ENCODE measurements around the gene EXOC6B. TPM values are rescaled to one million over a fixed set of nuclear protein-coding genes. Genes with fewer than 3 reads are reported as not detected.
A peak's percentile ranks its signal among the peaks of the same experiment; 100 is the strongest.

The EXOC6B gene
- total and polyA plus RNA-seq, 2 donors from 2014 or later, result 5.9 to 31.3 TPM

DNA sequence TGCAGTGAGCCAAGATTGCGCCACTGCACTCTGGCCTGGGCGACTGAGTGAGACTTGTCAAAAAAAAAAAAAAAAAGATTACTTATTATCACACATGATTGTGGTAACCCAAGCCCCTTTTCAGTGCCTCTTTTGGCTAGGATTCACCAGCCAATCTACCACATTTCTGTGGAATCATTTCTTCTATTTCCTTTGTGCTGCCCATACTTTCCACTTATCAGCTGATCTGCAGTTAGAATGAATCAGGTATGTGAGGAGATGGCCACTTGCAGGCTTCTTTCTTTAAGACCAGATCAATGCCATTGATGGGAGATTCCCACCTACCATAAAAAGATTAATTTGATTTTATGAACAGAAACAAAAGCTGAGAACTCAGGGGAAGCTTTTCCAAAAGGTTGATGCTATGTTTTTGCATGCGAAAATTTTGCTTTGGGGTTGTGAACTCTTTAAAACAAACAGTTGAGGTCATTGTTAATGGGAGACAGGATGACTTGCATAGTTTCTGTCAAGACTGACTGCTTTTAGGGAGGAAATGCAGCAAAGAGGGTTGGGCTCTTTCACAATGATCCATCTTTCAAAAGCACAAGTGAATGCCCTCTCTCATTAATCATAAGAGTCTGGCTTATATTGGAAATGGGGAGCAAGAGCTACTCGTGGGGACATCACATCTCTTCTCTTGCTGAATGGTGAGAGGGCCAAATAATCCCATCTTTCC, 611.2 kb downstream of the EXOC6B start:
- no peak for FAIRE-seq

DNA sequence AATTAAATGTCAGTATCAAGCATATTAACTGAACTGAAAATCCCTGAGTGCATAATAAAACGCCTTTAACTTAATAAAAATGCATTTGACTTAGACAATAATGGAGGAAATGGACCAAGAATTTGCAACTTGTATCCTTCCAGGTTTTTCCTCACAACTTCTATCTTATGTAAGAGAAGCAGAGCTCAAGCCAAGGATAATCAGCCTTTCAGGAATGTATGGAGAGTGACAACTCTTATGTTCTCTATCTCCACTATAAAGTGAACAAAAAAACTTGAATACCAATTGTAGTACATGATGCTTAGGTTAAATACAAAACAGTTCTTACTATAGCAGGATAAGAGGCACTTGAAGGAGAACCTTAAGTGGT, 613.4 kb downstream of the EXOC6B start:
- Histone ChIP-seq H3K4me1 (ENCODE audit: control insufficient read depth in 2 of 3, insufficient read depth in 2 of 3, low read depth in 1 of 3, low read length in 3 of 3) (peaks cover 0 to 2% (median 0%) of the 10 kb centered on the region in 3 donors), H3K9ac (ENCODE audit: low read length in 3 of 3) (no peak overlapping the region), H3K27me3 (ENCODE audit: control insufficient read depth, insufficient read depth, low read length) (no peaks in the 10 kb centered on the region), H3K27ac (ENCODE audit: low read depth in 2 of 2, low read length in 2 of 2) (no peak overlapping the region), H3K36me3 (ENCODE audit: control insufficient read depth in 2 of 3, insufficient read depth in 3 of 3, low read length in 3 of 3) (no peaks in the 10 kb centered on the region), H3K9me3 (ENCODE audit: control insufficient read depth in 2 of 3, insufficient read depth in 1 of 3, low read length in 3 of 3) (no peaks in the 10 kb centered on the region), H3K4me3 (ENCODE audit: low read length in 3 of 3) (no peak overlapping the region)
- TF ChIP-seq, protein P1, sequence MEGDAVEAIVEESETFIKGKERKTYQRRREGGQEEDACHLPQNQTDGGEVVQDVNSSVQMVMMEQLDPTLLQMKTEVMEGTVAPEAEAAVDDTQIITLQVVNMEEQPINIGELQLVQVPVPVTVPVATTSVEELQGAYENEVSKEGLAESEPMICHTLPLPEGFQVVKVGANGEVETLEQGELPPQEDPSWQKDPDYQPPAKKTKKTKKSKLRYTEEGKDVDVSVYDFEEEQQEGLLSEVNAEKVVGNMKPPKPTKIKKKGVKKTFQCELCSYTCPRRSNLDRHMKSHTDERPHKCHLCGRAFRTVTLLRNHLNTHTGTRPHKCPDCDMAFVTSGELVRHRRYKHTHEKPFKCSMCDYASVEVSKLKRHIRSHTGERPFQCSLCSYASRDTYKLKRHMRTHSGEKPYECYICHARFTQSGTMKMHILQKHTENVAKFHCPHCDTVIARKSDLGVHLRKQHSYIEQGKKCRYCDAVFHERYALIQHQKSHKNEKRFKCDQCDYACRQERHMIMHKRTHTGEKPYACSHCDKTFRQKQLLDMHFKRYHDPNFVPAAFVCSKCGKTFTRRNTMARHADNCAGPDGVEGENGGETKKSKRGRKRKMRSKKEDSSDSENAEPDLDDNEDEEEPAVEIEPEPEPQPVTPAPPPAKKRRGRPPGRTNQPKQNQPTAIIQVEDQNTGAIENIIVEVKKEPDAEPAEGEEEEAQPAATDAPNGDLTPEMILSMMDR (IDR thresholded peaks at IDR 0.05; ENCODE audit: borderline replicate concordance, extremely low read depth, insufficient read depth), result no peak
- FAIRE-seq (no peak), DNase-seq (no peak)
- intact Hi-C loops (cut with DNase I), result no loop called here

More for the DNA sequence above, 611.2 kb downstream of the EXOC6B start:
- Histone ChIP-seq H3K36me3 (ENCODE audit: control insufficient read depth in 2 of 3, insufficient read depth in 3 of 3, low read length in 3 of 3) (no peaks in the 10 kb centered on the region), H3K9ac (ENCODE audit: low read length in 3 of 3) (no peak overlapping the region), H3K4me1 (ENCODE audit: control insufficient read depth in 2 of 3, insufficient read depth in 2 of 3, low read depth in 1 of 3, low read length in 3 of 3) (peaks cover 0 to 2% (median 0%) of the 10 kb centered on the region in 3 donors), H3K4me3 (ENCODE audit: low read length in 3 of 3) (no peak overlapping the region), H3K27ac (ENCODE audit: low read depth in 2 of 2, low read length in 2 of 2) (no peak overlapping the region), H3K27me3 (ENCODE audit: control insufficient read depth, insufficient read depth, low read length) (no peaks in the 10 kb centered on the region), H3K9me3 (ENCODE audit: control insufficient read depth in 2 of 3, insufficient read depth in 1 of 3, low read length in 3 of 3) (no peaks in the 10 kb centered on the region)
- intact Hi-C loops (cut with DNase I), result no loop called here
- TF ChIP-seq, protein P1 (IDR thresholded peaks at IDR 0.05; ENCODE audit: borderline replicate concordance, extremely low read depth, insufficient read depth), result no peak
- DNase-seq, result peak in 1 of 5 donors; percentile 61

DNA sequence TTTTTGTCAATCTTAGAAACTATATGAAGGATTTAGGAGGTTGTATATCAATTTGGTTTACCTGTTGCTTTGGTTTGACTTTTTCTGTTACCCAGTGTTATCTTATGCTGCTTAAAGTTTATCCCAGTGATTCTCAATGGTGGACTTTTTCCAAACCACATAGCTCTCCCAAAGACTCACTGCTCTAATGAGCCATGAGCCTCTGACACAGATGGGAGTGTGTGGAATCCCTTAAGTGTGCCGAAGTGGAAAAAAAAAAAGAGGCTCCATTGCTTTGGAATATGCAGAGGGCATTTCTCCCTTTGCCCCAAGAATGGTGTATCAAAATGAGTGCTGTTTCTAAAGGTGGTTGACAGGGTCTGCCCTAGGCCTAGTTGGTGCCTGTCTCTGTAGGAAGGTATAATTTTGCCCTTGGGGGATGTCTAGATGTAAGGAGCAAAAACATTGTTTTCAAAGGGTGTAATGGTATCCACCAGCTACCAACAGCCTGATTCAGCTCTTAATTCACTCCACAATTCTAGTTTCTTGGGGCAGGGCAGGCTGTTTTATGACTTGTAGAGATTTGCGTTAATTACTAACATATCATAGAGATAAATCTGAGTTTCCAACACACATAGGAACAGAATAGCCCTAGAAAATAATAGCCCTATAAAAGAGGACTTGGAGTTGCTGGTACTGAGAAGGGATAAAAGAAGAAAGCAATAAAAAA, 613.9 kb downstream of the EXOC6B start:
- DNase-seq, result no peak
- Histone ChIP-seq H3K4me1 (ENCODE audit: control insufficient read depth in 2 of 3, insufficient read depth in 2 of 3, low read depth in 1 of 3, low read length in 3 of 3) (peaks cover 0 to 2% (median 0%) of the 10 kb centered on the region in 3 donors), H3K9ac (ENCODE audit: low read length in 3 of 3) (no peak overlapping the region), H3K9me3 (ENCODE audit: control insufficient read depth in 2 of 3, insufficient read depth in 1 of 3, low read length in 3 of 3) (no peaks in the 10 kb centered on the region), H3K27me3 (ENCODE audit: control insufficient read depth, insufficient read depth, low read length) (no peaks in the 10 kb centered on the region), H3K27ac (ENCODE audit: low read depth in 2 of 2, low read length in 2 of 2) (no peak overlapping the region), H3K4me3 (ENCODE audit: low read length in 3 of 3) (no peak overlapping the region), H3K36me3 (ENCODE audit: control insufficient read depth in 2 of 3, insufficient read depth in 3 of 3, low read length in 3 of 3) (no peaks in the 10 kb centered on the region)
- intact Hi-C loops (cut with DNase I), result no loop called here
- TF ChIP-seq, protein P1 (IDR thresholded peaks at IDR 0.05; ENCODE audit: borderline replicate concordance, extremely low read depth, insufficient read depth), result no peak
- FAIRE-seq, result no peak
